ENCODE results near the gene ARID1B.

Gene ARID1B

DNA sequence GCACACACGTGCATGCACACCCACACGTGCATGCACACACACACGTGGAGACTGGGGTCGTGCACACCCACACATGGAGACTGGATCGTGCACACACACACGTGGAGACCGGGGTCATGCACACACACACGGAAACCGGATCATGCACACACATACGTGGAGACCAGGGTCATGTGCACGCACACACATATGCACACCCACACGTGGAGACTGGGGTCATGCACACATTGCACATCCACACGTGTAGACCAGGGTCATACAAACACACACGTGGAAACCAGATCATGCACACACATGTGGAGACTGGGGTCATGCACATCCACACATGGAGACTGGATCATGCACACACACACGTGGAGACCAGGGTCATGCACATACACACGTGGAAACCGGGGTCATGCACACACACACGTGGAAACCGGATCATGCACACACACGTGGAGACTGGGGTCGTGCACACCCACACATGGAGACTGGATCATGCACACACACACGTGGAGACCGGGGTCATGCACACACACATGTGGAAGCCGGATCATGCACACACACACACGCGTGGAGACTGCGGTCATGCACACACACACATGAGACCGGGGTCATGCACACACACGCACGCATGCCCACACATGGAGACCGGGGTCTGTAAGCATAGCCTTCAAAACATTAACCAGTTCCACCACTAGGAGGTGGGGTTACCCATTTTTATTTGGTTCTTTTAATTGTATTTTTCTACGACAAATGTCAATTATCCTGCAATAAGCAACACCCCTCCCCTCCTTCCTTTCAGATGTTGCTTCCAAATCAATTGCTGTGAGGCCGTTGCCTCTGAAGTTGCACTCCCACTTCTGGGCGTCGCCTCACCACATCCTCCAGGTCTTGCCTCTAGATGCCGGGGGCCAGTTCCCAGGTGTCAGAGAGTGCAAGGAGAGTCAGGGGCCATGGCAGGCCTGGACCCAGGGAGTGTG, 450.3 kb downstream of the ARID1B start:
- no peak for DNase-seq (ENCODE audit: low read depth)

DNA sequence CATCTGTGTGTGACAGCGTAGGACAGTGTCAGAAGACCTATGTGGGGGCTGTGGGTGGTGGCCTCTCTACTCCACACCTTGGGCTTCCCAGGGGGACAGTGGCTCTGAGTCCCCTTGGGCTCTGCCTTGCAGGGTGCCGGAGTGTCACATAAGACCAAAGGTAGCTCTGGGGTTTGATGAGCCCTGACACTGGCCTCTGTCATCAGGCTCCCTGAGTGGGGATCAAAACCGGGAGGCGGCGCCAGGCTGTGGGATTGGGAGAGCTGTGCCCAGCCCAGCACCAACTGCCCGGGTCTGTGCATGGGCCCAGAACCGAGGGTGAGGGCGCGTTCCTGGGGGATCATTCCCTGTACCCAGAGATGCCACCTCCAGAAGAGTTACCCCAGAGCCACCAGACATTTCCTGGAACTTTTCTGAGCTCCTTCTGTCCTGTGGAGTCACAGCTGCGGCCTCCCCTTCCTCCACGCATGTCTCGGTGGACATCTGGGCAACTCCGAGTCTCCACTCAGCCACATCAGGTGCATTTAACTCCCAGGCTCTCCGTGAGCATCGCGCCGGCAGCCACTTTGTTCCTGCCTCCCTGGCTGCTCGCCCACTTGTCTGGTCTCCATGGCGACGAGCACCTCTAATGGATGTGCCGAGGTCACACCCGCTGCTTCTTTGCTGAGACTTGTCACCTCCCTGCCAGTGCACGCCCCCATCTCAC, 451.4 kb downstream of the ARID1B start:
- no peak for DNase-seq (ENCODE audit: low read depth)

DNA sequence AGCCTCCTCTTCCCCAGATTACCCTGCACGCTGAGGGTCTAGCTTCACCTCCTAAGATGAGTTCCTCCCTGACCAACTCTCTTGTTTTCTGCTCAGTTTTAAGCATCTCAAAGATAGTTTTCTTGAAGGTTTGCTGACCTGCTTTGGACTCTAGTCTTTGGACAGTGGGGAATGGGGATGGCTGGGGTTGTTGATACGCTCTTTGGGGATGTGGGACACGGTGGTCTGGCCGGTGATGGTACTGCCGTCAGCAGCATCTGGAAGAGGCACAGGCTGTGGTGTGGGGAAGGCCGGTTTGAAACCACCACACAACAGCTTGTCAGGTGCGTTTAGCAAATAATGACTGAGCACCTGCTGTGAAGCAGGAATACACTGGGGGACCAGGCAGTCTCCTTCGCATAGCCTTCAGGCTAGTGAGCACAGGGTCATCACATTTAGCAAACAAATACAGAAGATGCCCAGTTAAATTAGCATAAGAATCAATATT, 452.0 kb downstream of the ARID1B start:
- DNase-seq (ENCODE audit: low read depth) = no peak

DNA sequence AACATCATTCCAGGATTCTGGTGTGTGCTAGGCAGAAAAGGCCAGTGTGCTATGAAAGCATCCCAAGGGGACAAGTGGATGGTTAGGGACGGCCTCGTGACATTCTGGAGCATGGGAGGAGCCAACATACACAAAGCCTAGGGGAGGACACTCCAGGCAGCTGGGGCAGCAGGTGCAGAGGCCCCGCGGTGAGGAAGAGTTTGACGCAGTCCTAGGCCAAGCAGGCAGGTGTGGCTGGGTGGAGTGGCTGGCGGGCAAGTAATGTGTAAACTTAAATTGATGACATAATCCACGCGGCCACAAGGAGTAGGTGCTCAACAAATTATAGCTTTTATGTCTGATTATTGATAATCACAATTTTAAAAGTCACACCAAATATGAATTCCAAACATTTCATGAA, 452.5 kb downstream of the ARID1B start:
- DNase-seq (ENCODE audit: low read depth) = no peak

DNA sequence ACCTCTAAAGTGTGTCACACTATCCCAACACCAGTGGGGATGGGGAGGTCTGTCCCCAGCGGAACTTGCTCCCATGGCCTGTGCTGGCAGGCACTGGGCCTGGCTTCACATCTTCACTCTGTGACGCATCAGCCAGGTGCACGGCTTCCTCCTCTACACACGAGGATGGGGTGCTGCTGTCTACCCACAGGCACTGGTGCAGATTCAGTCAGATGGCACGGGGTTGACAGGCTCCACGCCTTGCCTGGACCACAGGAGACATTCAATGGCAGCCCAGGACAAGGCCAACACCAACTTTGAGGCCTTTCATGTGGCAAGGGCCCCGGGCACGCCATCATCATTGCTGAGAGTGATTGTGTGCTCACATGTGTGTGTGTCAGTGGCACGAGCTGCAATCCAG, 453.7 kb downstream of the ARID1B start:
- DNase-seq (ENCODE audit: low read depth) = no peak

DNA sequence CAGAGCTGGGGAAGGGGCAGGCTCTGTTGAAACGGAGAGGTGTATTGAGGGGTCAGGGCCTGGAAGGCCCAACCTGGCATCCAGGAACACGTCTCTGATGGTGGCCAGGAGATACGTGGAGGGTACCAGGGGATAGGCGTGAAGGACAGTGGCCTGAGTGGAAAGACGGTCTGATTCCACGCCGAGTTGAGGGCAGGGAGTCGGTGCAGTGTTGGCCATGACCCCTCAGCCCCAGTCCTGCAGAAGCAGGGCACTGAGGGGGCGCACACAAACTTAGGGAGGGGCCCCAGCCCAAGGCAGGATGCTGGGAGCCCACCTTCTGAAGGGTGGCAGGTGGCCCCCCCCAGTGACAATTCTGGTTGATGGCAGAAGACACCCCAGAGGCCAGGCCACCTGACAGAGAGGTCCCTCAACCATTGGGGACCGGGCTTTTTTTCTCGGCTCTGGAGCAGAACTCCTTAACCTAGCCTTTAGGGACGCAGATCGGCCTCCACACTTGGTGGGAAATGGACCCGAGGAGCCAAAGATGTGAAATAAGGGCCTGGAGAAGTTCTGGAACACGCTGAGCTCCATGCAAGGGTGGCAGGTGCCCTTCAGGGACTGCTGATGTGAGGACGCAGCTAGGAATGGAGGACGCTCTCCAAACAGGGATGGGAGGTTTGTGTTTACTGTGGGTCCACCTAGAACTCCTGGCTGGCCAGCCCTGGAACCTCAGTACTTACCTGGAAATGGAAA, 455.1 kb downstream of the ARID1B start:
- DNase-seq (ENCODE audit: low read depth) = no peak

DNA sequence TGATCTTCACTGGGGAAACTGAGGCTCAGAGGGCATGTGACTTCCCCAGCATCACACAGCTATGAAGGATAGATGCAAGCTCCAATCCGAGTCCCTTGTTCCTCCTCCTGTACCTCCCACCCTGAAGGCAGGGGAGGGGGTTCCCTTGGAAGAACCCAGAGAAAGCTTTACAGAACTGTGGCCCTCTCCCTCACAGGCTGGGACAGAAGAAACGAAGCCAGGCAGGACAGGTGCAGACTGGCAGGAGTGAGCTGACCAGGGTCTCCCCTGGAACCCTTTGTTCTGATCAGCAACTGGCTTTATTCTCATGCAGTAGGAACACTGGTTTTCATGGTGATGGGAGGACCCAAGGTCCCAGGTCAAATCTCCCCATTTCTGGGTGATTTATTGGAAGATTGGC, 456.0 kb downstream of the ARID1B start:
- DNase-seq (ENCODE audit: low read depth) = no peak

DNA sequence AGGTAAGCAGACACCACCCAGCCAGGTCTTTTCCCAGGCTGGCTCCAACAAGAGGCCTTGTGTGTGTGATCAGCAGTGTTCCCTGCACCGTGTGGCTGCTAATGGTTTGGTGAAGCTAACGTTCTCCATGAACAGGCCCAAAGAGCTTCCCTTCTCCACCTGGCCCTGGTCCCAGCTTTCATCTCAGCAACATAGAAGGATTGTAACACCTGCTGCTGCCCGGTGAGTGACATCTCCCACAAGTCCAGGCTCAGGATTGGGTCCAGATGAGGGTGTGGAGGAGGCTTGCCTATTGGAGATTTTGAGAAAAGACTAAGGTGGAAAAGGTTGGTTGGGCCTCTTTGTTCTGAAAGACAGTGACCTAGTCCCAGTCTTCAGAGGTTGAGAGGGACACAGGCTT, 456.5 kb downstream of the ARID1B start:
- no peak for DNase-seq (ENCODE audit: low read depth)

DNA sequence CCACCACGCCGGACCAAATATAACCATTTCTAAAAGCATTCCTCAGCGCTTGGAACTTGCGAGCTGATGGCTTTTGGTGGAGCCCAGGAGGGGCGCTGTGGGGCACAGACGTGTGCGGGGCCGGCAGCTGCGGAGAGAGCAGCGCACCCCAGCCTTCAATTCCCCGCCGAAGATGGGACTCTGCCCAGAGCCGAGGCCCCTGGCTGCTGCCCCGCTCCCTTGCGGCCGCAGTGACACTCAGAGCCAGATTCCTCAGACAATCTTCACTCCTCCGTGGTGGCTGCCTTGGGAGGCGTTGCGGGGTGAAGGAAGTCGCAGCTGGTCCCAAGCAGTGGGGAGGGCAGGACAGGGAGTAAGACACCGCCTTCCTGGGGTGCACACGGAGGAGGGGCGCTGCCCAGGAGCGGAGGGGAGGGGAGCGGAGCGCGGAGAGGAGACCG, 458.4 kb downstream of the ARID1B start:
- DNase-seq (ENCODE audit: low read depth) = peak; percentile 44

DNA sequence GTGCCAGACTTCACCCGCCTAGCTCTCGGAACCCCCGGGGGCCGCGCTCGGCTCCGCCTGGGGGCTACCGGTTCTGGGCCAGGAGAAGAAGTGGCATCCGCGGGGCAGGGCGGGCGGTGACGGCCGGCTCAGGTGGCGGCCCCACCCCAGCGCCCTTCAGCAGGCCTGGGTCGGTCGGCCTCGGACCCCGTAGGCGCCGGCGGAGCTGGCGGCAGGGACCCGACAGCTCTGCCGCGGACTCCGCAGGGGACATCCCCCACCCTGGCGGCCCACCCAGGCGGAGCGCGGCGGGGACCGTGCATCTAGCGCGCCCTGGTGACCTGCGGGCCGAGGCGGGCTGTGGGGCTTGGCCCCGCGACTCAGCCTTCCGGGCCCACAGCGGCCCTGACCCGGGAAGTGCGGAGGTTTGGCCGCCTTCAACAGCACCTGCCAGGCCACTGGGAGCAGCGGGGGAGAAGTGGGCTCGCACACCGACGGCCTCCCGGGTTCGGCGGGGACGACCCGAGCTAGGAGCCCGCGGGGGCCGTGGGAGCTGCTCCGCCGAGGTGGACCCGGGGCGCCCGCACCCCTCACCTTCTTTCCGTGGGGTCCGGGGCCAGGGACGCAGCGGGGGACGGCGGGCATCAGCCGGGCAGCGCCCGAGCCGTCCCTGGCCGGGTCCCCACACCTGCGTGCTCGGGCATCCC, 459.0 kb downstream of the ARID1B start:
- peak; percentile 15 for DNase-seq (ENCODE audit: low read depth)

DNA sequence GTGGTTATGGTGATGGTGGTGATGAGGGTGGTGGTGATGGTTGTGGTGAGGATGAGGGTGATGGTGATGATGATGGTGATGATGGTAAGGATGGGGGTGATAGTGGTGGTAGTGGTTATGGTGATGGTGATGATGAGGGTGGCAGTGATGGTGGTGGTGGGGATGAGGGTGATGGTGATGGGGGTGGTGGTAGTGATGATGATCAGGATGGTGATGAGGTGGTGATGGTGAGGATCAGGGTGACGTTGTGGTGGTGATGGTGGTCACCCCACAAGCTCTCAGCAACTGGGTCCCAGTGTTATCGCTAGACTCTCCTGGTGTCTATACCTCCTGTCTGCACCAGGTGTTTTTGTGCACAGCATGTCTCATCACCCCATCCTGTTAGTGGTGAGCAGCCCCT, 461.2 kb downstream of the ARID1B start:
- DNase-seq (ENCODE audit: low read depth) = no peak

DNA sequence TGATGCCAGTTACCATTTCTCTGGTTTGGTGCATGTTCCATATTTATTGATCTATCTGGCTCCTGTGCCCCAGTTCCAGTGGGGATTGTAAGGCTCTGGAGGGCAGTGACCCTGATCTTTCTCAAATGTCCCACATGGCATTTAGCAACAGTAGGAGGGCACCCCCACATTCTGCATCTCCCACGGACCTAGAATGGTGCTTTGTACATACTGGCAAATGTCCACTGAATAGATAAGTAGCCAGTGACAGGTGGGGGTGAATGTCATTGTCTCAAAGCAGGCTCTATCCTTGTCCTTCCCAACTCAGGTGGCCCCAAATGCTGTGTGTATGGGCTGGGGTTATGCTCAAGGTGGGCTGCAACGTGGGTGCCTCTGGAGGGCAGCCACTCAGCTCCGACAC, 462.0 kb downstream of the ARID1B start:
- DNase-seq (ENCODE audit: low read depth) = no peak

DNA sequence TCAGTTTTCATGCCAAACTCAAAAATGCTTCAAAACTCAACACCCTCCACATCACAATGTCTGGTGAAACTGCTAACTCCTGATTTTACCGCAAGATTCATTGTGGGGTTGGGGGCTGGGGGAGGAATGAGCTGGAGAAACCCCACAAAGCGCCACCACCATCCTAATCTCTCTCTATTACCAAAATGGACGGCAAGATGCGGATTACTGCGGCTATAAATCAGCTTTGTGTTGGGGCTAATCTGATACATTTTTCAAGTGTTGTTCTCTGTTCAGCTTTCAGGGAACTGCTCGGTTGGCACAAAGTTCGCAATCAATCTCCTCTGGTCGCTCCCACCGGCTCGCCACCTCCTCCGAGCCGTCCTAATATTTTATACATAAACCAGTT, 462.5 kb downstream of the ARID1B start:
- DNase-seq (ENCODE audit: low read depth) = no peak

DNA sequence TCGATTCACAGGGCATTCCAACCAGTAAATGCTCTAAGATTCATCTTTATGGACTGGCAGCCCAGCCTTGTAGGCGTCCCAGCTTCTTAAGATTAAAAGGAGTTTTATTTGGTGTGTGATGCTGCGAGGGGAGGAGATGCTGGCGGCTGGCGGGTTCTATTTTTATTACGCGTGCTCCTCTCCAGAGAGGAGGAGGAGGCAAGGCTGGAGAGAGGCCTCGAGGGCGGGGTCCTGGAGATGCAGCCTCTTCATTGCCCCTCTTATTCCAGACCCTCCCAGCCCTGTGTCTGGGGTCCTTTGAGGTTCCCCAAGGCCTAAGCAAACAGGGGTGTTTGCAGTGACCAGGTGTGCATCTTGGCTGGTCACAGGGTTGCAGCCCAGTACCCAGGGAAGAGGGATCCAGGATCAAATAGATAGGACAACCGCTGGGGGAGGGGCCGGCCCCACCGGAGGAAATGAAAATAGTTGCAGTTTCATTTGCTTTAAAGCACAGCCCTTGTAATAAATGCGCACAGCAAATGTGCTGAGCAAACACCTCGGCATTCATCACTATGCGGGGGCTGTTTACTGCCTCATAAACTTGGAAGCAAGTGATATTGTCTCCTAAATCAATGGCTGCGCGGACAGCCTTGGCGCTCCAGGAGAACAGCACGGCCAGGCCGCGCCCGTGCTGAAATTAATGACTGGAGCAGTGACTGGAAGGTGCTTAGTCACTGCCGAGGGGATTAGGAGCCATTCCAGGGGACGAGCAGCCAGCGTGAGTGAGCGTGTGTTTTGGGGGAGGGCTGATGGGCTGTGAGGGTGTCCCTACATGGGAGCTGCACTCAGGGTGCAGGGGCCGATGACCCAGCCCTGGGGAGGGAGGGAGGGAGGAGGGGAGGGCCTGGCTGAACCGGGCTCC, 463.1 kb downstream of the ARID1B start:
- DNase-seq (ENCODE audit: low read depth) = no peak

DNA sequence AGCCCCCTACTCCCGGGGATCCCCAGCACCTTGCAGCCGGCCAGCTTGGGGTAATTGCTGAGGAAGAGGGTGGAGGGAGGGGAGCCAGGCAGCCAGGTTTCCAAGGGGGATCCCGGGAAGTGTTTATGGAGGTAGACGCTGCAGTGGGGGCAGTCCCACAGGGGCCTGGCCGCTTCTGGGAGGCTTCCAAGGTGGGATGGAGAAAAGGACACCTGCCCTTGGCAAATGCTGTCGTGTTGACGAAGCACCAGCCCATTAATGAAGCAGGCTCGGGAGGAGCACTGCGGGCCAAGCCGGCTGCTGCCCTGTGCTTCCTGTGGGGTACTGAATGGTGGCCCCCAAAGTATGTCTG, 463.8 kb downstream of the ARID1B start:
- DNase-seq (ENCODE audit: low read depth) = no peak

DNA sequence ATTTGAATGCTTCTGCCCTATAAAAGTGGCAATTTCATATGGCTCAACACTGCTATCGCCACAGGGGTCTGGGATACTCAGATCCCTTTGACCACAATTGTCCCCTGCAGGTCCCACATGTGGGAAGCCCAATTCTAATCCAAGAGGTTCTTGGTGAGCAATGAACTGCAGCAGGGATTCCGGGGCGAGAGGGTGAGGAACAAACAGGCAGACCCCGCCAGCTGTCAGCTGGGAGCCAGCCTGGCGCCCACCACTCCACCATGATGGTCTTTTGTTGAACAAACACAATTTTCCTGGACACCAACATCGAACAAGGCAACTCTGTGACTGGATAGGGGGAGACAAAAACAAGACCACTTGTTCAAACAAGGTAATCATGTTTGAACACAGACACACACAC, 465.6 kb downstream of the ARID1B start:
- DNase-seq (ENCODE audit: low read depth) = no peak

DNA sequence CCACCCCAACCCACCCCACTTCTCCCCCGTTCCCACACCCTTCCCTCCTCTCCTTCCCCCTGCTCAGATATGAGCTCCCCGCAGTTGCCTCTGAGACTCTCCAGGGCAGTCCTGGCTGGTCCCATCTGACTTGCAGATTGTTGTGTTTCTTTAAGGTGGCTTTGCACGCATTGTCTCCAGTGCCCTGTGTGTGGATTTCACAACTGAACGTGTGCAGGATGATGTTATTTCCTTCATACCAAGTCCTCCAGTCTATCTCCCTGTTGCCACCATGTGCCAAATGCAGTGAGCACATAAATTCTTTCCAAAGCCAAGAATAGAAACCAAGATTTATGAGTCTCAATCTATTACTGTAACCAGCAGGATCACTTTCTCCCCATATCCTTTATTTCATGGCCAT, 467.0 kb downstream of the ARID1B start:
- no peak for DNase-seq (ENCODE audit: low read depth)

DNA sequence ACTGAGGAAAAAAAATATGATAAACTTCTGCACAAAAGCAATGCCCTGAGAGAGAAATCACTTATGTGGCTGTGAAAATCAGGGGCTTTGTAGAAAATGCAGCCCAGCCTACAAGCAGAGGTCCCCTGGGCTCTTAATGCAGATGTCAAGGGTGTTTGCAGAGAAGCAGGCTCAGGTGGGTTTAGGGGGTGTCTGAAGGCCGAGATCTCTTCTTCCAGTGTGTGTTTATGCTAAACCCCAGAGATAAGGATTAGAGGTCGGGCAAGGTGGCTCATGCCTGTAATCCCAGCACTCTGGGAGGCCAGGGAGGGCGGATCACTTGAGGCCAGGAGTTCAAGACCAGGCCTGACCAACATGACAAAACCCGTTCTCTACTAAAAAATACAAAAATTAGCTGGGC, 467.6 kb downstream of the ARID1B start:
- no peak for DNase-seq (ENCODE audit: low read depth)

DNA sequence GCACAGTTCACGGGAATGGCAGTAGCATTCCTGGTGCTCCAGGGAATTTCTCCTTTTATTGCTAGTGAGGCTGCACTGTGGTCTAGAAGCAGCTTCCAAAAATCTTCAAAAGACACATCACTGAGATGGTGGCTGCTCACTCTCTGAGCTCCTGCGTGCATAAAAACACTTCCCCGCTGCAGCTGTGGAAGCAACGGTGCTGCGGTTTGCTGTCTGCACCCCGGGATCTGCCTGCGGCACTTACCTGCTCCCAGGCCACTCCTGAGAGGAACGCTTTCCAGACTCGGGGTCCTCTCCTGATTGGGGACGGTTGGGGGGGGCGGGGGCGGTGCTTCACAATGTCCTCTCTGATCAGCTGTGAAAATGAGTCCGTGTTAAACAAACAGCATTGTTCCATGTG, 468.3 kb downstream of the ARID1B start:
- DNase-seq (ENCODE audit: low read depth) = no peak

DNA sequence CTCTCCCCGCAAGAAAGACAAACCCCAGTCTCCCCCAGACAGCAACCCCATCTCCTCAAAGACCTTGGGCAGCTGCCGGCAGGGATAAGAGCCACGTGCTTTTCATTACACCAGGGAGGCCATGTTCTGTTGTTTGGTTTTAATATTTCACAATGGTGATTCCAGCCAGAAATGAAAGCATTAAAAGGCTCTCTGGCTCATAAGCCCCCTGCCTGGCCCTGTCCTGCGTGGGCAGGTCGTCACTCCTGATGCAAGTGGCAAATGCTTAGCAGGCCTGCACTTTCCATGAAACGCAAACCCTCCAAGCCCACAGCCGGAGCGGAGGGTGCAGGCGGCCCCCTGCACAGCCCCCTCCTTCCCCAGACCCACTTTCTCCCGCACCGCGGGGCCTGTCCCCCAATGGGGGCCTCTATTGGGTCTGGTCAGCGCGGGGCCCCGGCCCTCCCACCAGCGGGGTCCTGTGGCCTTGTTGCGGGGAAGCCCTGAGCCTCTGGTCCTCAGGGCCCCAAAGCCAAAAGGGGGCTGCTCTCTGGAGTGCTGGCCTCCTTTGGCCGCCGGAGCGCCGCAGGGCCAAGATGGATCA, 469.0 kb downstream of the ARID1B start:
- DNase-seq (ENCODE audit: low read depth) = no peak
